Natural killer cell (primary cell): Measurements from ENCODE around the gene ACOX3. TPM values are rescaled to one million over a fixed set of nuclear protein-coding genes. Genes with fewer than 3 reads are reported as not detected.
"Not testable (repeated sequence)": the region's sequence is repeated elsewhere in the genome, so short reads cannot be mapped to it uniquely, and the experiment has no call there.

Experiments used
- ATAC-seq, 3 donors: fragments of 150-1000 bp in 2 of 3; fragments of 200-7000 bp in 1 of 3; cut with Tn5 transposase; 1 replicate in 1 of 3; 2 replicates in 2 of 3; pipeline ENCODE4 v1.10.0; 2021; ENCODE audit warnings: mild to moderate bottlenecking in 2 of 3, moderate library complexity in 2 of 3
- DNase-seq, 2 donors: peaks; one replicate each; pipeline versions ENCODE4 v3.0.0 to v3.0.0-alpha.2; 2013 to 2021; ENCODE audit warnings: mixed read lengths in 1 of 2
- H3K27ac ChIP-seq: one replicate; pipeline ENCODE4 v1.5.1; 2013; ENCODE audit warnings: mild to moderate bottlenecking, low read length
- H3K27me3 ChIP-seq: one replicate; pipeline ENCODE4 v1.6.1; 2013; ENCODE audit warnings: low read length; ENCODE audit not compliant: control insufficient read depth, insufficient read depth
- H3K36me3 ChIP-seq: one replicate; pipeline ENCODE4 v1.6.1; 2013; ENCODE audit warnings: low read length; ENCODE audit not compliant: control insufficient read depth, insufficient read depth
- H3K4me1 ChIP-seq: one replicate; pipeline ENCODE4 v1.6.1; 2013; ENCODE audit warnings: low read length; ENCODE audit not compliant: control insufficient read depth, insufficient read depth
- H3K4me3 ChIP-seq: one replicate; pipeline ENCODE4 v1.5.1; 2013; ENCODE audit warnings: low read length
- H3K9me3 ChIP-seq: one replicate; pipeline ENCODE4 v1.6.1; 2013; ENCODE audit warnings: low read length; ENCODE audit not compliant: control insufficient read depth, insufficient read depth
- H3K27ac Mint-ChIP-seq, 2 donors: one replicate each; pipeline ENCODE4 v1.8.0; 2022; ENCODE audit warnings: mild to moderate bottlenecking in 2 of 2, mixed read lengths in 2 of 2, moderate library complexity in 1 of 2
- H3K27me3 Mint-ChIP-seq, 2 donors: one replicate each; pipeline ENCODE4 v1.8.0; 2022; ENCODE audit warnings: low read depth in 2 of 2, mixed read lengths in 2 of 2
- H3K36me3 Mint-ChIP-seq: one replicate; pipeline ENCODE4 v1.8.0; 2022; ENCODE audit warnings: mixed read lengths
- H3K4me1 Mint-ChIP-seq, 2 donors: one replicate each; pipeline ENCODE4 v1.8.0; 2022; ENCODE audit warnings: mixed read lengths in 2 of 2
- H3K4me3 Mint-ChIP-seq: one replicate; pipeline ENCODE4 v1.8.0; 2022; ENCODE audit warnings: mild to moderate bottlenecking, moderate library complexity, mixed read lengths
- H3K9me3 Mint-ChIP-seq, 2 donors: one replicate each; pipeline ENCODE4 v1.8.0; 2022; ENCODE audit warnings: mixed read lengths in 2 of 2
- WGBS: methylation state at CpG from one replicate; pipeline ENCODE4 v1.1.7; 2013; ENCODE audit warnings: missing lambda C conversion rate; ENCODE audit not compliant: insufficient coverage; 5-methylcytosine and 5-hydroxymethylcytosine counted together
- intact Hi-C: fragments of 100-400 bp; cut with micrococcal nuclease; formaldehyde crosslinking; loops from one replicate; pipeline ENCODE4 v1.14.2; 2022
- total RNA-seq, 4 donors: library from RNA; stranded (reverse); fragments of 120-200 nt in 1 of 4; gene quantifications; one replicate each; pipeline versions ENCODE4 v1.2.3 to v1.2.4, GENCODE V29; 2013 to 2022
- TF ChIP-seq, protein P1 (sequence below): fragments of 200-600 bp; IDR thresholded peaks from one replicate; pipeline ENCODE4 v1.8.0; 2022; ENCODE audit warnings: antibody characterized with exemption

Gene ACOX3
- total RNA-seq, 3 donors from 2014 or later (not counting 1 experiment from before 2014, with no cell fraction given), result 12.4 to 18.3 (median 15.4) TPM

DNA sequence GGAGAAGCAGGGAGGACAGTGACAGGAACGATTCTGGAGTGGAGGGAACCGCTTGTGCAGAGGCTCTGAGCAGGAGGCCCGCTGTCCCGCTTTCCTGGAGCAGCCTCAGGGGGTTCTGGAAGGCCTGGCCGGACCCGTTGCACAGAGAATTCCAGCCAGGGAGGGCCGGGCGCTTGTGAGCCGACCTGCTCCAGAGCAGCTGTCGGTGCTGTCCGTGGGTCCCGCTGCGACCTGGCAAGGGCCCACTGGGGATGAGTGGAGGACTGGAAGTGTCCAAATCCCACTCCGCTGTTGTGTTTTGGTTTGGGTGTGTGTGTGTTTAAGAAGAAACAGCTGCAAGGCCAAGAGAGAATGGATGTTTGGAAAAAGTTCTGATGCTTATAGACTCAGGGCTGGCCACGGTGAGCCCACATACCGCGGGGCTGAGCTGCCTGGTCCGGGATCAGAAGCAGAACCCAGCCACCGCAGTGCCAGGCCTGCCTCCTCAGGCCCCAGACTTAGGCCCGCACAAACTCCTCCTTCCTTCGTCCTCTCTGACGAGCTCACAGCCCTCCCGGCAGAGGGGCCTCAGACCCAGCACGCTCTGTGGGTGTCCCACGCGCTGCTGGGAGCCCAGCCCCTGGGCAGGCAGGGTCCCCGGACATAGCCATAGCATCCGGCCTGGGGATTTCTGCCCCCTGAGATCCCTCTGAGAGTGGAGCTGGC is 97.1 kb downstream of the ACOX3 start:
- peaks cover 3 to 13% of the 10 kb centered on the region in 2 donors for H3K27me3 Mint-ChIP-seq
- DNase-seq (no peak), ATAC-seq (no peak)
- H3K27ac Mint-ChIP-seq, result no peak overlapping the region
- intact Hi-C loops, result no loop called here
- Histone ChIP-seq H3K27me3 (no peaks in the 10 kb centered on the region), H3K27ac (no peak overlapping the region), H3K4me1 (no peaks in the 10 kb centered on the region), H3K4me3 (no peak overlapping the region), H3K36me3 (no peaks in the 10 kb centered on the region), H3K9me3 (no peaks in the 10 kb centered on the region)
- no peak overlapping the region for H3K4me3 Mint-ChIP-seq
- TF ChIP-seq, protein P1, sequence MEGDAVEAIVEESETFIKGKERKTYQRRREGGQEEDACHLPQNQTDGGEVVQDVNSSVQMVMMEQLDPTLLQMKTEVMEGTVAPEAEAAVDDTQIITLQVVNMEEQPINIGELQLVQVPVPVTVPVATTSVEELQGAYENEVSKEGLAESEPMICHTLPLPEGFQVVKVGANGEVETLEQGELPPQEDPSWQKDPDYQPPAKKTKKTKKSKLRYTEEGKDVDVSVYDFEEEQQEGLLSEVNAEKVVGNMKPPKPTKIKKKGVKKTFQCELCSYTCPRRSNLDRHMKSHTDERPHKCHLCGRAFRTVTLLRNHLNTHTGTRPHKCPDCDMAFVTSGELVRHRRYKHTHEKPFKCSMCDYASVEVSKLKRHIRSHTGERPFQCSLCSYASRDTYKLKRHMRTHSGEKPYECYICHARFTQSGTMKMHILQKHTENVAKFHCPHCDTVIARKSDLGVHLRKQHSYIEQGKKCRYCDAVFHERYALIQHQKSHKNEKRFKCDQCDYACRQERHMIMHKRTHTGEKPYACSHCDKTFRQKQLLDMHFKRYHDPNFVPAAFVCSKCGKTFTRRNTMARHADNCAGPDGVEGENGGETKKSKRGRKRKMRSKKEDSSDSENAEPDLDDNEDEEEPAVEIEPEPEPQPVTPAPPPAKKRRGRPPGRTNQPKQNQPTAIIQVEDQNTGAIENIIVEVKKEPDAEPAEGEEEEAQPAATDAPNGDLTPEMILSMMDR, result no peak
- H3K4me1 Mint-ChIP-seq, result no peaks in the 10 kb centered on the region
- no peaks in the 10 kb centered on the region for H3K9me3 Mint-ChIP-seq
- no peaks in the 10 kb centered on the region for H3K36me3 Mint-ChIP-seq
- WGBS, result 91% methylated on average over 28 of the region's 28 CpGs

DNA sequence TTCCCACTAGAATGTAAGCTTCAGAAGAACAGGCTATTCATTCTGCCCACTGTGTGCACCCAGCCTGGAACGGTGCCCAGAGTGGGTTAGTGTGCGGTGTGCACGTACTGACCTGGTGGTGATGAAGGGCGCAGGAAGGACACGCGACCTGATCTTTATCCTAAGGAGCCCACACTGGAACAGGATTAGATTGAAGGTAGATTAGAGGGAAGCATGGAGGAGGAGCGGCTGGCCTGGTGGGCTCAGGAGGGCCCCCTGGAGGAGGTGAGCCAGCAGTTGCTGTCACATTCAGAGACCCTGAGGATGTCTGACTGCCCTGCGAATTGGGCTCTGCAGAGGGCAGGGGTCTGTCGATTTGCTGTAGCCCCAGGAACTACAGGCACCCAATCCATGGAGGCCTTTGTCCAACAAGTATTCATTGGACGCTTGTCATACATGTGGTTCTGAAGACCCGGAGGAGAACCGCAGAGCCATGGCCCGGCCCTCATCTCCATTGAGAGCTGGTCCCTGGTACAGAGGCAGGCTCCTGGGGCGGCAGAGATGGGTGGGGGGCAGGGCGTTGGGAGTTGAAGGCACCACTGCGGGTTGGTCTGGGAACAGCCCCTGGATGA is 97.8 kb downstream of the ACOX3 start:
- Histone ChIP-seq H3K4me3 (no peak overlapping the region), H3K27ac (no peak overlapping the region), H3K4me1 (no peaks in the 10 kb centered on the region), H3K9me3 (no peaks in the 10 kb centered on the region), H3K27me3 (no peaks in the 10 kb centered on the region), H3K36me3 (no peaks in the 10 kb centered on the region)
- H3K36me3 Mint-ChIP-seq, result no peaks in the 10 kb centered on the region
- WGBS, result 90% methylated on average over 16 of the region's 16 CpGs
- H3K4me3 Mint-ChIP-seq, result no peak overlapping the region
- no peaks in the 10 kb centered on the region for H3K9me3 Mint-ChIP-seq
- TF ChIP-seq, protein P1, result no peak
- H3K27me3 Mint-ChIP-seq, result peaks cover 5 to 17% of the 10 kb centered on the region in 2 donors
- intact Hi-C loops, result no loop called here
- ATAC-seq (no peak), DNase-seq (no peak)
- no peaks in the 10 kb centered on the region for H3K4me1 Mint-ChIP-seq
- no peak overlapping the region for H3K27ac Mint-ChIP-seq

DNA sequence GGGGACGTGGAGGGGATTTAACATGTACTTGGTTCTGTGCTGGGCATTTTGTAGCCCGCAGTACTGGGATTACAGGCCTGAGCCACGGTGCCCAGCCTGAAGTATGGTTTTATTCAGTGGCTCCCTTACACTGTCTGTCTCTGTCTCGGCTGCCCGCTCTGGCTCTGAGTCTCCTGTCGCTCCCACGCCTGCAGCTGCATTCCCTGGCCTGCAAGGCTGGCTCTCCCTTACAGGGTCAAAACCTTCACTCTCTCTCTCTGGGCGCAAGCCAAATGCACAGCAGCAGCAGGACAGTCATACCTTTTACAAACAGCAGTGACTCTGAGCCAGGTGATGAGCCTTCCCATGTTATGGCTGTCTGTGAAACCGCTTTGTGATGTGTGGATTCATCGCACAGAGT is 98.8 kb downstream of the ACOX3 start:
- Mint-ChIP-seq H3K4me1 (no peaks in the 10 kb centered on the region), H3K4me3 (no peak overlapping the region), H3K27ac (peak overlapping the region in 1 of 2 donors; percentile 15), H3K36me3 (no peaks in the 10 kb centered on the region), H3K27me3 (peaks cover 5 to 17% of the 10 kb centered on the region in 2 donors), H3K9me3 (no peaks in the 10 kb centered on the region)
- 90% methylated on average over 10 of the region's 10 CpGs for WGBS
- Histone ChIP-seq H3K27ac (no peak overlapping the region), H3K4me3 (no peak overlapping the region), H3K4me1 (no peaks in the 10 kb centered on the region), H3K36me3 (no peaks in the 10 kb centered on the region), H3K9me3 (no peaks in the 10 kb centered on the region), H3K27me3 (no peaks in the 10 kb centered on the region)
- DNase-seq (no peak), ATAC-seq (no peak)
- TF ChIP-seq, protein P1, result no peak
- intact Hi-C loops, result no loop called here

DNA sequence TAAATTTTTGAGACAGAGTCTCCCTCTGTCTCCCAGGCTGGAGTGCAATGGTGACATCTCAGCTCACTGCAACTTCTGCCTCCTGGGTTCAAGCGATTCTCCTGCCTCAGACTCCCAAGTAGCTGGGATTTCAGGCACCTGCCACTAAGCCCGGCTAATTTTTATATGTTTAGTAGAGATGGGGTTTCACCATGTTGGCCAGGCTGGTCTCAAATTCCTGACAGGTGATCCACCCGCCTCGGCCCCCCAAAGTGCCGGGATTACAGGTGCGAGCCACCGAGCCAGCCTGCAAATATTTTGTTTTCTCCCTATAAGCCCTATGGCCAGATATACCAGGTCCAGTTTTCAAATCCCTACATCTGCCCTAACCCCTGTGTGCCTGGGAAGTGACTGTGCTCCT is 99.2 kb downstream of the ACOX3 start:
- H3K4me1 Mint-ChIP-seq, ATAC-seq, H3K27me3 ChIP-seq, intact Hi-C loops, H3K36me3 Mint-ChIP-seq, H3K27ac ChIP-seq, DNase-seq, H3K36me3 ChIP-seq, H3K4me3 Mint-ChIP-seq, H3K4me1 ChIP-seq, H3K9me3 Mint-ChIP-seq, H3K9me3 ChIP-seq, H3K4me3 ChIP-seq: not testable (repeated sequence)
- WGBS, result 93% methylated on average over 7 of the region's 7 CpGs
- H3K27ac Mint-ChIP-seq, result peak overlapping the region in 1 of 2 donors; percentile 15
- H3K27me3 Mint-ChIP-seq, result peaks cover 5 to 17% of the 10 kb centered on the region in 2 donors
